Lower leg skin (tissue), 3 donors: Measurements from ENCODE around the gene MROH2B.

Experiments used
- POLR2A ChIP-seq, 2 donors: fragments of 450-650 bp; IDR thresholded peaks; one replicate each; pipeline ENCODE4 v1.6.1; 2016 to 2017; ENCODE audit warnings: antibody characterized with exemption in 2 of 2, mild to moderate bottlenecking in 1 of 2, moderate library complexity in 1 of 2
- TF ChIP-seq, protein P1 (sequence below), 3 donors: fragments of 450-650 bp; IDR thresholded peaks; one replicate each; pipeline ENCODE4 v1.5.1; 2016; ENCODE audit warnings: antibody characterized with exemption in 3 of 3, mild to moderate bottlenecking in 3 of 3, moderate library complexity in 2 of 3

DNA sequence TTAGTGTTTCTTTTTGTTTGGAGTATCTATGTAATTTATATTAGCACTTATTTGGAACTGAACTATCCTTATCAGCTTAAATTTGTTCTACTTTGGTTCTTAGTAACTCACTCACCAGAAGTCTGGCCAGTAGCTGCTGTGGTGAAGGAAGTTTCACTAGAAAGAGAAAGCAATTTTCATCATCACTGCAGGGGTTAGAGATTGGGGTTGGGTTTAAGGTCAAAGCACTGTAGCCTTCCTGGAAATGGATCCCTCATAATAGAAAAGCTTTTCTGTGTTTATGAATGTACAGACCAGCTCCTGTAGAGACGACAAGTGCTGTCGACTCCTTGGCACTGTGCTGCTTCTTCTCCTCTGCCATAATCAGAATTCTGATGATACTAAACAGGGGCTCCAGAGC, 22.2 kb downstream of the MROH2B start:
- TF ChIP-seq POLR2A (IDR thresholded peaks at IDR 0.05), result no peak
- TF ChIP-seq, protein P1, sequence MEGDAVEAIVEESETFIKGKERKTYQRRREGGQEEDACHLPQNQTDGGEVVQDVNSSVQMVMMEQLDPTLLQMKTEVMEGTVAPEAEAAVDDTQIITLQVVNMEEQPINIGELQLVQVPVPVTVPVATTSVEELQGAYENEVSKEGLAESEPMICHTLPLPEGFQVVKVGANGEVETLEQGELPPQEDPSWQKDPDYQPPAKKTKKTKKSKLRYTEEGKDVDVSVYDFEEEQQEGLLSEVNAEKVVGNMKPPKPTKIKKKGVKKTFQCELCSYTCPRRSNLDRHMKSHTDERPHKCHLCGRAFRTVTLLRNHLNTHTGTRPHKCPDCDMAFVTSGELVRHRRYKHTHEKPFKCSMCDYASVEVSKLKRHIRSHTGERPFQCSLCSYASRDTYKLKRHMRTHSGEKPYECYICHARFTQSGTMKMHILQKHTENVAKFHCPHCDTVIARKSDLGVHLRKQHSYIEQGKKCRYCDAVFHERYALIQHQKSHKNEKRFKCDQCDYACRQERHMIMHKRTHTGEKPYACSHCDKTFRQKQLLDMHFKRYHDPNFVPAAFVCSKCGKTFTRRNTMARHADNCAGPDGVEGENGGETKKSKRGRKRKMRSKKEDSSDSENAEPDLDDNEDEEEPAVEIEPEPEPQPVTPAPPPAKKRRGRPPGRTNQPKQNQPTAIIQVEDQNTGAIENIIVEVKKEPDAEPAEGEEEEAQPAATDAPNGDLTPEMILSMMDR (IDR thresholded peaks at IDR 0.05), result no peak
